ENCODE results near the gene CNGB1.
"Not testable (repeated sequence)": the region's sequence is repeated elsewhere in the genome, so short reads cannot be mapped to it uniquely, and the experiment has no call there.

The CNGB1 gene

DNA sequence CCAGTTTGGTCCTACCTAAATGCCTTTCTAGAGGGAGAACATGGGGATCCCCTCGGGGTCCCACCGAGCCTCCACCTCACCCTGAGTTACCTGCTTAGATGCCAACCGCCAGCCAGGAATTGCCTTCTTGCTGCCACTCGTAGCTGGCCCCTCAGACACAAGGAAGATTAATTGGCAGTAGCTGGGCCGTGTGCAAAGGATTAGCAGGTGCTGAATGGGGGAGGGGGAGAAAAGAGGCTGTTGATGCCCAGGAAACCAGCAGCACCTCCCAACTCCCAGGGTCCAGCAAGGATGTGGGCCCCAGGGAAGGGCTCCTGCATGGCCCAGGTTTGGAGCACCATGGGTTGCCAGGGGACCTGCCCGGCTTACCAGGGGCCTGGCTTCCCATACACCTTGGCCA is at the start of gene CNGB1:
TSS of gene CNGB1 (minus strand) at position 159 of the 400 bp plus-strand sequence. CDS start 3,842 bp downstream, outside the sequence.
- no peak within 1 kb of the TSS for H3K4me3 ChIP-seq (ENCODE audit: low read length in 2 of 2)
- H3K9me3 ChIP-seq (ENCODE audit: control insufficient read depth in 2 of 2, low read length in 2 of 2), result no peaks in the 10 kb centered on the region
- no peaks in the 10 kb centered on the region for H3K36me3 ChIP-seq (ENCODE audit: control insufficient read depth in 2 of 2, insufficient read depth in 2 of 2, low read length in 2 of 2)
- H3K27ac ChIP-seq (ENCODE audit: low read depth in 2 of 2, low read length in 2 of 2), result no peak within 1 kb of the TSS
- H3K27me3 ChIP-seq (ENCODE audit: control insufficient read depth in 2 of 2, insufficient read depth in 2 of 2, low read length in 2 of 2), result no peaks in the 10 kb centered on the region
- H3K4me1 ChIP-seq (ENCODE audit: control insufficient read depth in 2 of 2, insufficient read depth in 2 of 2, low read length in 2 of 2), result no peaks in the 10 kb centered on the region
- H3K9ac ChIP-seq (ENCODE audit: low read depth in 1 of 2, low read length in 2 of 2), result no peak within 1 kb of the TSS

DNA sequence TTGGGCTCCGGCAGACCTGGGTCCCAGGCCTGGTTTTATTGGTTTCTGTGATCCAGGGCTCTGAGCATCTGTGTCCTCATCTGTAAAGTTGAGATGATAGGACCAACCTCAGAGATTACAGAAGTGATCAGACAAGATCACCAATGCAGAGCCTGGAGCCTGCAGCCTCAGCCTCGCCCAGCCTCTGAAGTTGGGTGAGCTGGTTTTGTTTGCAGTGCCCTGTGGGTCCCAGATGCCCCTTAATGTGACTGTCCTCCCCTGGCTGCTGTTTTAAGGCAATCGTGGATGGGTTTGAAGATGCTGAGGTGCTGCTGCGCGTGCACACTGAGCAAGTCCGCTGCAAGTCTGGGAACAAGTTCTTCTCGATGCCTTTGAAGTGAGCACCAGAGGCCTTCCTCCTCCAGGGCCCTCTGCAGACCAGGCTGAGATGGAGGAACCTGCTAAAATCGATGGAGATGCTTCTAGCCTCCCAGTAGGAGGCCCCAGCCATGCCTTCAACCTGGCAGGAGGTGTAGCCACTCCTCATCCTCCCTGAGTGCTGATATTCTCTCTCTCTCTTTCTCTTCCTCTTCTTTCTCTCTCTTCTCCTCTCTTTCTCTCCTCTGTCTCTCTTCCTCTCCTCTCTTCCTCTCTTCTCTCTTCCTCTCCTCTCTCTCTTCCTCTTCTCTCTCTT is 49.1 kb upstream of the CNGB1 start:
- Histone ChIP-seq H3K4me1 (ENCODE audit: control insufficient read depth in 2 of 2, insufficient read depth in 2 of 2, low read length in 2 of 2) (peaks cover 30 to 31% of the 10 kb centered on the region in 2 donors), H3K27me3 (ENCODE audit: control insufficient read depth in 2 of 2, insufficient read depth in 2 of 2, low read length in 2 of 2) (no peaks in the 10 kb centered on the region), H3K4me3 (ENCODE audit: low read length in 2 of 2) (no peak overlapping the region), H3K27ac (ENCODE audit: low read depth in 2 of 2, low read length in 2 of 2) (no peak overlapping the region), H3K9ac (ENCODE audit: low read depth in 1 of 2, low read length in 2 of 2) (no peak overlapping the region), H3K36me3 (ENCODE audit: control insufficient read depth in 2 of 2, insufficient read depth in 2 of 2, low read length in 2 of 2) (peaks cover 9 to 17% of the 10 kb centered on the region in 2 donors), H3K9me3 (ENCODE audit: control insufficient read depth in 2 of 2, low read length in 2 of 2) (no peaks in the 10 kb centered on the region)

GRCh38 chr16:58018803-58019202 is 47.9 kb upstream of the CNGB1 start:
- no peak overlapping the region for H3K27ac ChIP-seq (ENCODE audit: low read depth in 2 of 2, low read length in 2 of 2)
- H3K9ac ChIP-seq (ENCODE audit: low read depth in 1 of 2, low read length in 2 of 2), result no peak overlapping the region
- H3K4me1 ChIP-seq (ENCODE audit: control insufficient read depth in 2 of 2, insufficient read depth in 2 of 2, low read length in 2 of 2), result peaks cover 20 to 23% of the 10 kb centered on the region in 2 donors
- H3K36me3 ChIP-seq (ENCODE audit: control insufficient read depth in 2 of 2, insufficient read depth in 2 of 2, low read length in 2 of 2), result peaks cover 9 to 17% of the 10 kb centered on the region in 2 donors
- no peak overlapping the region for H3K4me3 ChIP-seq (ENCODE audit: low read length in 2 of 2)
- no peaks in the 10 kb centered on the region for H3K27me3 ChIP-seq (ENCODE audit: control insufficient read depth in 2 of 2, insufficient read depth in 2 of 2, low read length in 2 of 2)
- no peaks in the 10 kb centered on the region for H3K9me3 ChIP-seq (ENCODE audit: control insufficient read depth in 2 of 2, low read length in 2 of 2)

- Histone ChIP-seq H3K27ac (ENCODE audit: low read depth in 2 of 2, low read length in 2 of 2) (no peak overlapping the region), H3K4me3 (ENCODE audit: low read length in 2 of 2) (no peak overlapping the region), H3K27me3 (ENCODE audit: control insufficient read depth in 2 of 2, insufficient read depth in 2 of 2, low read length in 2 of 2) (no peaks in the 10 kb centered on the region), H3K9me3 (ENCODE audit: control insufficient read depth in 2 of 2, low read length in 2 of 2) (no peaks in the 10 kb centered on the region), H3K9ac (ENCODE audit: low read depth in 1 of 2, low read length in 2 of 2) (no peak overlapping the region), H3K4me1 (ENCODE audit: control insufficient read depth in 2 of 2, insufficient read depth in 2 of 2, low read length in 2 of 2) (peaks cover 1 to 4% of the 10 kb centered on the region in 2 donors), H3K36me3 (ENCODE audit: control insufficient read depth in 2 of 2, insufficient read depth in 2 of 2, low read length in 2 of 2) (peaks cover 16 to 26% of the 10 kb centered on the region in 2 donors)
These were observed 46.0 kb upstream of the CNGB1 start for GRCh38 chr16:58016840-58017446.

GRCh38 chr16:58013201-58013956 is 42.5 kb upstream of the CNGB1 start:
- peaks cover 33 to 38% of the 10 kb centered on the region in 2 donors for H3K36me3 ChIP-seq (ENCODE audit: control insufficient read depth in 2 of 2, insufficient read depth in 2 of 2, low read length in 2 of 2)
- H3K9me3 ChIP-seq (ENCODE audit: control insufficient read depth in 2 of 2, low read length in 2 of 2), result no peaks in the 10 kb centered on the region
- no peaks in the 10 kb centered on the region for H3K4me1 ChIP-seq (ENCODE audit: control insufficient read depth in 2 of 2, insufficient read depth in 2 of 2, low read length in 2 of 2)
- H3K4me3 ChIP-seq (ENCODE audit: low read length in 2 of 2), result no peak overlapping the region
- no peak overlapping the region for H3K27ac ChIP-seq (ENCODE audit: low read depth in 2 of 2, low read length in 2 of 2)
- H3K27me3 ChIP-seq (ENCODE audit: control insufficient read depth in 2 of 2, insufficient read depth in 2 of 2, low read length in 2 of 2), result no peaks in the 10 kb centered on the region
- H3K9ac ChIP-seq (ENCODE audit: low read depth in 1 of 2, low read length in 2 of 2), result no peak overlapping the region

DNA sequence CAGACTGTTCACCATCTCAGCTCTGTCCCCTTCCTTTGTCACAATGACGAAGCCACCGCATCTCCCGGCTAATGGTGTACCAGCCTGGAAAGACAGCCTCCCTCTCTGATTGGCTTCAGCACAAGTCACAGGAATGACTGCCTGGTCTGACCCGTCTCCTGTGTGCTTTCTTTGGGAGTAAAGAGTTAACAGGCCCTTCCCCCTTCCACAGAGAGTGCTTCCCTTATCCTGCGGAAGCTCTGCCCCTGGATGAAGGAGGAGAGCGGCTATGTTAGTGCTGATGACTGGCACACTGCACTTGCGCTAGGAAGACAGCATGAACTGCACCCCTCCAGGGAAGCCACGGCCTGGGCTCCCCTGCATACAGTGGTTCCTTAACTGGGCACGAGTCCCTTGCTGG is 41.6 kb upstream of the CNGB1 start:
- H3K9ac ChIP-seq (ENCODE audit: low read depth in 1 of 2, low read length in 2 of 2), result no peak overlapping the region
- H3K27me3 ChIP-seq (ENCODE audit: control insufficient read depth in 2 of 2, insufficient read depth in 2 of 2, low read length in 2 of 2), result no peaks in the 10 kb centered on the region
- no peaks in the 10 kb centered on the region for H3K9me3 ChIP-seq (ENCODE audit: control insufficient read depth in 2 of 2, low read length in 2 of 2)
- no peak overlapping the region for H3K4me3 ChIP-seq (ENCODE audit: low read length in 2 of 2)
- peaks cover 31 to 38% of the 10 kb centered on the region in 2 donors for H3K36me3 ChIP-seq (ENCODE audit: control insufficient read depth in 2 of 2, insufficient read depth in 2 of 2, low read length in 2 of 2)
- H3K27ac ChIP-seq (ENCODE audit: low read depth in 2 of 2, low read length in 2 of 2), result no peak overlapping the region
- H3K4me1 ChIP-seq (ENCODE audit: control insufficient read depth in 2 of 2, insufficient read depth in 2 of 2, low read length in 2 of 2), result no peaks in the 10 kb centered on the region

DNA sequence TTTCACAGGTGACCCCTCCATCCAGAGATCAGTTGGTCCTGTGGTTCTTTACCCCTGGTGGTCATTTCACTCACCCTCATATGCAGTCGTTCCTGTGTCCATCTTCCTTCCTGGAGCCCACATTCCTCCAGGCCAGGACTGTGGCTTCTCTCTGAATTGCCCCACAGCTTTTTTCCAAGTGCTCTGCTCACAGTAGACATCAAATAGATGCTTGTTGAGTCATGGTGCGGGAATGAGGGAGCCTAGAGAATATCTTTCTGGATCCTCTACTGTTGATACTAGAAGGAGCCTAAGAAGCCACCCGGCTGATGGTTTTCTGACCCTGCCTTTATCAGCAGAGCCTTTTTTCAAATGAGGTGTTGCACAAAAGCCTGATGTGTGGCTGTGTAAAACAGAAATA is 40.7 kb upstream of the CNGB1 start:
- Histone ChIP-seq H3K9ac (ENCODE audit: low read depth in 1 of 2, low read length in 2 of 2) (no peak overlapping the region), H3K27me3 (ENCODE audit: control insufficient read depth in 2 of 2, insufficient read depth in 2 of 2, low read length in 2 of 2) (no peaks in the 10 kb centered on the region), H3K27ac (ENCODE audit: low read depth in 2 of 2, low read length in 2 of 2) (no peak overlapping the region), H3K4me1 (ENCODE audit: control insufficient read depth in 2 of 2, insufficient read depth in 2 of 2, low read length in 2 of 2) (no peaks in the 10 kb centered on the region), H3K4me3 (ENCODE audit: low read length in 2 of 2) (no peak overlapping the region), H3K36me3 (ENCODE audit: control insufficient read depth in 2 of 2, insufficient read depth in 2 of 2, low read length in 2 of 2) (peaks cover 28 to 33% of the 10 kb centered on the region in 2 donors), H3K9me3 (ENCODE audit: control insufficient read depth in 2 of 2, low read length in 2 of 2) (no peaks in the 10 kb centered on the region)

GRCh38 chr16:58010886-58011285 is 40.0 kb upstream of the CNGB1 start:
- H3K4me3 ChIP-seq (ENCODE audit: low read length in 2 of 2), result no peak overlapping the region
- H3K9me3 ChIP-seq (ENCODE audit: control insufficient read depth in 2 of 2, low read length in 2 of 2), result no peaks in the 10 kb centered on the region
- no peaks in the 10 kb centered on the region for H3K4me1 ChIP-seq (ENCODE audit: control insufficient read depth in 2 of 2, insufficient read depth in 2 of 2, low read length in 2 of 2)
- H3K27ac ChIP-seq (ENCODE audit: low read depth in 2 of 2, low read length in 2 of 2), result no peak overlapping the region
- H3K9ac ChIP-seq (ENCODE audit: low read depth in 1 of 2, low read length in 2 of 2), result no peak overlapping the region
- H3K27me3 ChIP-seq (ENCODE audit: control insufficient read depth in 2 of 2, insufficient read depth in 2 of 2, low read length in 2 of 2), result no peaks in the 10 kb centered on the region
- H3K36me3 ChIP-seq (ENCODE audit: control insufficient read depth in 2 of 2, insufficient read depth in 2 of 2, low read length in 2 of 2), result peaks cover 28 to 33% of the 10 kb centered on the region in 2 donors

GRCh38 chr16:58009856-58010416 is 39.0 kb upstream of the CNGB1 start:
- no peak overlapping the region for H3K4me3 ChIP-seq (ENCODE audit: low read length in 2 of 2)

GRCh38 chr16:58004736-58005135 is 33.8 kb upstream of the CNGB1 start:
- H3K4me1 ChIP-seq (ENCODE audit: control insufficient read depth in 2 of 2, insufficient read depth in 2 of 2, low read length in 2 of 2); H3K4me3 ChIP-seq (ENCODE audit: low read length in 2 of 2); H3K36me3 ChIP-seq (ENCODE audit: control insufficient read depth in 2 of 2, insufficient read depth in 2 of 2, low read length in 2 of 2); H3K27ac ChIP-seq (ENCODE audit: low read depth in 2 of 2, low read length in 2 of 2); H3K9ac ChIP-seq (ENCODE audit: low read depth in 1 of 2, low read length in 2 of 2); H3K27me3 ChIP-seq (ENCODE audit: control insufficient read depth in 2 of 2, insufficient read depth in 2 of 2, low read length in 2 of 2); H3K9me3 ChIP-seq (ENCODE audit: control insufficient read depth in 2 of 2, low read length in 2 of 2): not testable (repeated sequence)

More at GRCh38 chr16:58009856-58010416, 39.0 kb upstream of the CNGB1 start:
- Histone ChIP-seq H3K4me1 (ENCODE audit: control insufficient read depth in 2 of 2, insufficient read depth in 2 of 2, low read length in 2 of 2) (no peaks in the 10 kb centered on the region), H3K9me3 (ENCODE audit: control insufficient read depth in 2 of 2, low read length in 2 of 2) (no peaks in the 10 kb centered on the region), H3K27ac (ENCODE audit: low read depth in 2 of 2, low read length in 2 of 2) (no peak overlapping the region), H3K36me3 (ENCODE audit: control insufficient read depth in 2 of 2, insufficient read depth in 2 of 2, low read length in 2 of 2) (peaks cover 28 to 33% of the 10 kb centered on the region in 2 donors), H3K9ac (ENCODE audit: low read depth in 1 of 2, low read length in 2 of 2) (no peak overlapping the region), H3K27me3 (ENCODE audit: control insufficient read depth in 2 of 2, insufficient read depth in 2 of 2, low read length in 2 of 2) (no peaks in the 10 kb centered on the region)
